CD8-positive, alpha-beta memory T cell (primary cell): ENCODE measurements around the gene LSM4. TPM values are rescaled to one million over a fixed set of nuclear protein-coding genes. Genes with fewer than 3 reads are reported as not detected.
"Not testable (repeated sequence)": the region's sequence is repeated elsewhere in the genome, so short reads cannot be mapped to it uniquely, and the experiment has no call there.

Experiments
- CTCF ChIA-PET: fragments of 350-600 bp; sonication (Branson Sonifier 250); formaldehyde crosslinking; loops from one replicate; lab custom pipeline; 2021; ENCODE audit warnings: antibody characterized with exemption; lab: Charles Lee
- POLR2A ChIA-PET: fragments of 350-600 bp; sonication (Branson Sonifier 250); formaldehyde crosslinking; loops from one replicate; lab custom pipeline; 2021; ENCODE audit warnings: antibody characterized with exemption; lab: Charles Lee
- DNase-seq, 5 donors: peaks; one replicate each; pipeline versions ENCODE4 v3.0.0 to v3.0.0-alpha.2; 2020 to 2022; ENCODE audit warnings: mixed read lengths in 1 of 5
- H3K27ac ChIP-seq: one replicate; pipeline ENCODE4 v1.7.0; 2013; ENCODE audit warnings: low read depth, mild to moderate bottlenecking, low read length, moderate library complexity
- H3K27me3 ChIP-seq: 2 replicates; pipeline ENCODE4 v1.7.0; 2013; ENCODE audit warnings: low read length, mild to moderate bottlenecking; ENCODE audit not compliant: insufficient read depth, poor library complexity, severe bottlenecking
- H3K36me3 ChIP-seq: 2 replicates; pipeline ENCODE4 v1.7.0; 2013; ENCODE audit warnings: mild to moderate bottlenecking, low read length, moderate library complexity; ENCODE audit not compliant: insufficient read depth
- H3K4me1 ChIP-seq: 2 replicates; pipeline ENCODE4 v1.7.0; 2013; ENCODE audit warnings: mild to moderate bottlenecking, low read length, moderate library complexity; ENCODE audit not compliant: insufficient read depth
- H3K4me3 ChIP-seq: 2 replicates; pipeline ENCODE4 v1.7.0; 2013; ENCODE audit warnings: mild to moderate bottlenecking, low read length
- H3K9me3 ChIP-seq: 2 replicates; pipeline ENCODE4 v1.7.0; 2013; ENCODE audit warnings: mild to moderate bottlenecking, low read length
- H3K27ac Mint-ChIP-seq, 8 donors: one replicate each; pipeline ENCODE4 v1.8.0; 2020 to 2021; ENCODE audit warnings: mixed read lengths in 8 of 8, mild to moderate bottlenecking in 6 of 8, inconsistent platforms in 3 of 8, moderate library complexity in 3 of 8
- H3K27me3 Mint-ChIP-seq, 2 donors: one replicate each; pipeline ENCODE4 v1.8.0; 2020 to 2021; ENCODE audit warnings: mixed read lengths in 2 of 2, mild to moderate bottlenecking in 1 of 2, moderate library complexity in 1 of 2
- H3K36me3 Mint-ChIP-seq, 3 donors: one replicate each; pipeline ENCODE4 v1.8.0; 2020 to 2021; ENCODE audit warnings: mixed read lengths in 3 of 3, inconsistent platforms in 1 of 3, mild to moderate bottlenecking in 1 of 3
- H3K4me1 Mint-ChIP-seq, 3 donors: one replicate each; pipeline ENCODE4 v1.8.0; 2020 to 2021; ENCODE audit warnings: mixed read lengths in 3 of 3, inconsistent platforms in 1 of 3, mild to moderate bottlenecking in 1 of 3
- H3K4me3 Mint-ChIP-seq, 7 donors: one replicate each; pipeline ENCODE4 v1.8.0; 2020 to 2021; ENCODE audit warnings: mixed read lengths in 7 of 7, mild to moderate bottlenecking in 6 of 7, moderate library complexity in 4 of 7, inconsistent platforms in 2 of 7
- H3K9me3 Mint-ChIP-seq, 5 donors: one replicate each; pipeline ENCODE4 v1.8.0; 2020 to 2022; ENCODE audit warnings: mixed read lengths in 5 of 5, mild to moderate bottlenecking in 3 of 5, moderate library complexity in 2 of 5, inconsistent platforms in 1 of 5
- polyA plus RNA-seq: library from polyadenylated mRNA; unstranded; fragments of 300-500 nt; fragmentation: Illumina TruSeq; gene quantifications from one replicate; pipeline ENCODE4 v1.2.3, GENCODE V29; 2021
- total RNA-seq, 2 experiments: library from RNA; stranded (reverse); gene quantifications; one replicate each; pipeline ENCODE4 v1.2.3, GENCODE V29; 2021

Gene LSM4
- total RNA-seq = 100 to 1,000 TPM; 351 to 373 TPM
- polyA plus RNA-seq = 154 TPM

DNA sequence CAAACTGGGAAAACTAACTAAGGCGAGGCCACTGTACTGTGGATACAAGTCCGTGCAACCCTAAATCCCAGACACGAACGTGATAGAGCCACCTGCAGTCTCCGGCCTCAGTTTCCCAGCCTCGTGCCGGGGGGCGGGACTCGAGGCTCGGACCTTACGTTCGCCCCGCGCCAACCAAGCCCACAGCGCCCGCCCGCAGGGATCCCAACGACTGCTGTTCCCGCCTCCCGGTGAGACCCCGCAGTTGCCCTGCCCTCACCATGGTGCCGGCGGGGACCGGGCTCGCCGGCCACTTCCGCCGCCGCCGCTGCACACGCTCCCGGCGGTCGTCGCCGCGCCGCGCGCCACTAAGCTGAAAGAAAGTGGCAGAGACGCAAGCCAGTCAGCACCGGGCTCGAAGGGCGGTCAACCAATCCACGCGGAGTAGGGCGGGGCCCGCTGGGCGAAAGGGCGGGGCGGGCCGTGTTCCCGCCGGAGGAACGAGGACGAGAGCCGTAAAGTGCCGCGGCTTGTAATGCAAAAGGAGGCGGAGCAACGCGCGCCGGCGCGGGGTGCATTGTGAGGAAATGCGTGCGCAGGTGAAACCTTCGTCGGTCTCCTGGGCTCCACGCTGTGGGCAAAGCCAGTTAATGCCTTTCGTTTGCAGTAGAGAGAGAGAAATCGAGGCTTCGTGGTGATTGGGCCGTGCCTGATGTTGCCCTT is at the start of gene LSM4:
Gene LSM4 (minus strand): TSS at position 318 of the 702 bp plus-strand sequence. CDS start 56 bp downstream, at position 262.
- H3K27ac Mint-ChIP-seq = peak within 1 kb of the TSS; percentile 89 to 98 (median 98)
- H3K4me1 Mint-ChIP-seq = peaks cover 45 to 58% (median 53%) of the 10 kb centered on the region in 3 donors

DNA sequence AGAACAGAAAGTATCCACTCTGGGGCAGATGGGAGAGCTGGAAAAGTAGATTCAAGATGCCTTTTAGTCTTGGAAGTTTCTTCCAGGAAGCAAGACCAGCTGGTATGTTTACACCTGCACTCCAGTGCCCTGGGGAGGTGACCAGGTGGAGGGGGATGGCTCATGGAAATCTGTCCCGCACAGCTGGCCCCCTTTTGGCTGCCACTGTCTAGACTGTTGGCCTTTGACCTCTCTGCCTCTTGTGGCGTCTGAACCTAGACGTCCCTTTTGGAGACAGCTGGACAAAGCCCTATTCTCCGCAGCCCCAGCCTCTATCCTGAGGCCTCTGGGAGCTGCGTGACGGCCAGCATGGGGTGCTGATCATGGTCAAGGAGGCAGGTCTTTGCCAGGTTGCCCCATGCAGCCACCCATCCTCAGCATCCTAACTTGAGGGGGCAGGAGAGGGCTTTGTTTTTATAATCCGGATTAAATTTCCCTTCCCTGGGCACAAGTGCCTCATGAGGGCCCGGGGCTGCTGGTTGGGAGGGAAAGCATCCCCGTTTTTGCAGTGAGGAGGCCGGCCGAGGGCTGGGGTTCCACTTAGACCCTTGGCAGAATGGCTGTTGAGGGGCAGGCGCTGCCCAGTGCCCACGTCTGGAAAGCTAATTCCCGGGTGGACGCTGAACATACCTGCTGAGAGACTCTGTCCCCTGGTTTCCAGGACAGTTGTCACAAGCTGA is 45.8 kb upstream of the LSM4 start:
- CTCF ChIA-PET = interaction anchor here (1.3 to 1.8 kb wide), 2 partner anchors 20 to 89 kb away, joined by 3 to 7 read pairs; no protein-coding TSS in a partner anchor
- no peak overlapping the region for H3K4me3 Mint-ChIP-seq

More for the DNA sequence above, at the start of gene LSM4:
- Histone ChIP-seq H3K9me3 (no peaks in the 10 kb centered on the region), H3K27ac (peak within 1 kb of the TSS; percentile 91), H3K4me3 (peak within 1 kb of the TSS; percentile 88), H3K4me1 (peaks cover 57% of the 10 kb centered on the region), H3K36me3 (no peaks in the 10 kb centered on the region), H3K27me3 (no peaks in the 10 kb centered on the region)
- Mint-ChIP-seq H3K9me3 (no peaks in the 10 kb centered on the region), H3K27me3 (no peaks in the 10 kb centered on the region), H3K4me3 (peak within 1 kb of the TSS; percentile 78 to 91 (median 83)), H3K36me3 (no peaks in the 10 kb centered on the region)
- CTCF ChIA-PET = interaction anchor here (0.6 to 13.4 kb wide), 12 partner anchors 12 to 192 kb away, joined by 3 to 299 read pairs (median 4); partner anchors contain the start of genes IQCN and JUND
- POLR2A ChIA-PET = interaction anchor here (0.6 to 3.7 kb wide), 8 partner anchors 10 to 130 kb away, joined by 3 to 240 read pairs (median 5); partner anchors contain the start of genes JUND, MPV17L2 and PGPEP1
- DNase-seq = peak; percentile 99 to 100 (median 99)

DNA sequence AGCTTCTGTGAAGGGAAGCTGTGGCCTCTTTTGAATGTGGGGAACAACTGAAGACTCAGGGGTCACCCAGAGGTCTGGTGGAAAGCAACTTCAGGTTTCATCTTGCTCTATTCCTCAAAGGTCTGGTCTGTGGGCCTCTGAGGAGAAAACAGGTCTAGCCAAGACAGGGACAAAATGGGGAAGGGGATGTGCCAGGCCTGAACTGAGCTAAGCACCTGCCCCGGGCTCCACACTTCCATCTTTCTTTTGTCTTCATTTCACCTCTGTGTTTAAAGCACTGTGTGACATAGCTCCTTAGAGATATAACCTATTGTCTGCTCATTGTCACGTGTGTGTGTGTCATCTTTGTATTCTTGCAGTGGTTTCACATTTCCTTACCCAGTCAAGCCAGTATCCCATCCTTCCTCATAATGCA is 43.2 kb upstream of the LSM4 start:
- DNase-seq = no peak
- Histone ChIP-seq H3K27me3 (no peaks in the 10 kb centered on the region), H3K4me3 (no peak overlapping the region), H3K27ac (peak overlapping the region; percentile 67), H3K4me1 (no peaks in the 10 kb centered on the region), H3K9me3 (no peaks in the 10 kb centered on the region), H3K36me3 (no peaks in the 10 kb centered on the region)
- no peaks in the 10 kb centered on the region for H3K9me3 Mint-ChIP-seq
- POLR2A ChIA-PET = no interaction called here
- no peak overlapping the region for H3K27ac Mint-ChIP-seq
- H3K4me3 Mint-ChIP-seq = no peak overlapping the region
- H3K36me3 Mint-ChIP-seq = peaks cover 7 to 53% (median 12%) of the 10 kb centered on the region in 3 donors
- H3K4me1 Mint-ChIP-seq = no peaks in the 10 kb centered on the region
- no peaks in the 10 kb centered on the region for H3K27me3 Mint-ChIP-seq
- CTCF ChIA-PET = interaction anchor here (1.5 kb wide), 1 partner anchor 25 kb away, joined by 3 read pairs; no protein-coding TSS in a partner anchor

More for the DNA sequence above, 45.8 kb upstream of the LSM4 start:
- Mint-ChIP-seq H3K9me3 (no peaks in the 10 kb centered on the region), H3K27ac (no peak overlapping the region), H3K27me3 (no peaks in the 10 kb centered on the region), H3K4me1 (peaks cover 3 to 4% (median 3%) of the 10 kb centered on the region in 3 donors), H3K36me3 (peaks cover 4 to 35% (median 8%) of the 10 kb centered on the region in 3 donors)
- Histone ChIP-seq H3K9me3 (no peaks in the 10 kb centered on the region), H3K36me3 (no peaks in the 10 kb centered on the region), H3K27me3 (no peaks in the 10 kb centered on the region), H3K4me1 (peaks cover 3% of the 10 kb centered on the region), H3K27ac (peak overlapping the region; percentile 61), H3K4me3 (no peak overlapping the region)
- DNase-seq = no peak
- POLR2A ChIA-PET = no interaction called here

DNA sequence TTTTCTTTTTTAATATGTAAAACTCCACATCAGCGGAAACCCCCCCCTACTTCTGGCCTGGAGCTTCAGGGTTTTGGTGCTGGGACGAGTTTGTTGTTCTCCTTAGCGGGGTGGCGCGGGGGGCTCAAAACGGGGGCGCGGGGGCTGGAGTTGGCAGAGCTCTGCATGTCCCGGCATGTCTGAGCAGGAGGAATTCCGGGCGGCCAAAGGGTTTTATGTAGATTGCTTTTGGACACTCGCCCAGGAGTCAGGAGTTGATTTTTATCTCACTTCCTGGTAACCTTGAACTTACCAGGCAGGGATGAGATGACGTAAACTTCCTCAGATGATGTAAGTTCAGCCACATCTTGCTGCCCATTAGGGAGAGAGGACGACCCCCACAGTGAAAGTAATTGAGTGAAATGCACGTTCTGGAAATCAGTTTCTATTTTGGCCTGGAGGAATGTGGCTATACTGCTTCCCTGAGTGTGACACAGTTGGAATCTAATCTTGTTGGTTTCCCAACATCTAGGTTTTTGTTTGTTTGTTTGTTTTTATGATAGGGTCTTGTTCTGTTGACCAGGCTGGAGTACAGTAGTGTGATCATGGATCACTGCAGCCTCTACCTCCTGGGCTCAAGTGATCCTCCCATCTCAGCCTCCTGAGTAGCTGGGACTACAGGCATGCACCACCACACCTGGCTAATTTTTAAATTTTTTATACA is 42.1 kb upstream of the LSM4 start:
- Histone ChIP-seq H3K4me1 (no peaks in the 10 kb centered on the region), H3K4me3 (no peak overlapping the region), H3K27me3 (no peaks in the 10 kb centered on the region), H3K27ac (peak overlapping the region; percentile 67), H3K9me3 (no peaks in the 10 kb centered on the region), H3K36me3 (no peaks in the 10 kb centered on the region)
- ChIA-PET POLR2A (interaction anchor here (1.1 kb wide), 1 partner anchor 8 kb away, joined by 3 read pairs; no protein-coding TSS in a partner anchor), CTCF (interaction anchor here (1.0 kb wide), 1 partner anchor 23 kb away, joined by 4 read pairs; no protein-coding TSS in a partner anchor)
- Mint-ChIP-seq H3K9me3 (no peaks in the 10 kb centered on the region), H3K4me1 (no peaks in the 10 kb centered on the region), H3K4me3 (no peak overlapping the region), H3K36me3 (peaks cover 7 to 54% (median 12%) of the 10 kb centered on the region in 3 donors), H3K27ac (peak overlapping the region in 1 of 8 donors; percentile 38), H3K27me3 (no peaks in the 10 kb centered on the region)
- DNase-seq = no peak

DNA sequence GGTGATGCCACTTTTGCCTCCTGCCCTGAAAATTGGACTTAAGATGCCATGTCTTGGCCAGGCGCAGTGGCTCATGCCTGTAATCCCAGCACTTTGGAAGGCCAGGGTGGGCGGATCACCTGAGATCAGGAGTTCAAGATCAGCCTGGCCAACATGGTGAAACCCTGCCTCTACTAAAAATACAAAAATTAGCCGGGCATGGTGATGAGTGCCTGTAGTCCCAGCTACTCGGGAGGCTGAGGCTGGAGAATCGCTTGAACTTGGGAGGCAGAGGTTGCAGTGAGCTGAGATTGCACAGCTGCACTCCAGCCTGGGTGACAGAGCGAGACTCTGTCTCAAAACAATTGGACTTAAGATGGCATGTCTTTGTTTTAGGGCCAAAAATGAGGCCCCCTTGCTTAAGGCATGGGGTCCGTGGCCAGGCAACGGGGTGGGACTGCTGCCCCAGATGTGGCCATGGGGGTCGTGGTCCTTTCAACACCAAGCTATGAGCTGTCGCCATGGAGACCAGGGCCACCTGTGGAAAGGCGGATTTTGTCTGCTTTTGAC is 41.5 kb upstream of the LSM4 start:
- H3K4me1 ChIP-seq, H3K4me1 Mint-ChIP-seq, H3K4me3 Mint-ChIP-seq, H3K36me3 ChIP-seq, H3K27ac Mint-ChIP-seq, H3K27me3 ChIP-seq, H3K9me3 ChIP-seq, H3K4me3 ChIP-seq, DNase-seq, H3K27me3 Mint-ChIP-seq, H3K9me3 Mint-ChIP-seq: not testable (repeated sequence)
- ChIA-PET POLR2A (interaction anchor here (1.1 kb wide), 1 partner anchor 9 kb away, joined by 3 read pairs; no protein-coding TSS in a partner anchor), CTCF (interaction anchor here (1.0 kb wide), 1 partner anchor 24 kb away, joined by 4 read pairs; no protein-coding TSS in a partner anchor)
- peaks cover 10 to 60% (median 15%) of the 10 kb centered on the region in 3 donors for H3K36me3 Mint-ChIP-seq
- H3K27ac ChIP-seq = peak overlapping the region; percentile 67

DNA sequence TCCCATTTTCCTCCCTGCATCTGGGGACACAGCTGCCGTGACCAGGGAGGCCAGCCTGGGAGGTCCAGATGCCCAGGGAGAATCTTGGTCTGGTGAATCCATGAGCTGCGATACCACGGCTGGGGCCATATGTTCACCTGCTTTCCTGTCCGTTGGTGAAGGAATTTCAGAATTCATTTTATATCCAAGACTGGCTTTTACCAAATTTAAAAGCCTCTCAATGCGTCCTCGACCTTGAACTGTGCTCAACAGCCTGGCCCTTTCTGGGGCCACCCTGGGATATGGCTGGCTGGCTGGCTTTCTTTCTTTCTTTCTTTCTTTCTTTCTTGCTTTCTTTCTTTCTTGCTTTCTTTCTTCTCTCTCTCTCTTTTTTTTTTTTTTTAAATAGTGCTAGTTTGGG is 40.9 kb upstream of the LSM4 start:
- Histone ChIP-seq H3K4me3 (no peak overlapping the region), H3K4me1 (no peaks in the 10 kb centered on the region), H3K36me3 (no peaks in the 10 kb centered on the region), H3K9me3 (no peaks in the 10 kb centered on the region), H3K27me3 (no peaks in the 10 kb centered on the region), H3K27ac (peak overlapping the region; percentile 67)
- CTCF ChIA-PET = interaction anchor here (0.8 kb wide), 1 partner anchor 9 kb away, joined by 3 read pairs; no protein-coding TSS in a partner anchor
- no peaks in the 10 kb centered on the region for H3K9me3 Mint-ChIP-seq
- H3K4me1 Mint-ChIP-seq = no peaks in the 10 kb centered on the region
- H3K27me3 Mint-ChIP-seq = peaks cover 0 to 1% of the 10 kb centered on the region in 2 donors
- DNase-seq = no peak
- no peak overlapping the region for H3K4me3 Mint-ChIP-seq
- peaks cover 13 to 66% (median 15%) of the 10 kb centered on the region in 3 donors for H3K36me3 Mint-ChIP-seq
- POLR2A ChIA-PET = no interaction called here
- H3K27ac Mint-ChIP-seq = peak overlapping the region in 1 of 8 donors; percentile 50

DNA sequence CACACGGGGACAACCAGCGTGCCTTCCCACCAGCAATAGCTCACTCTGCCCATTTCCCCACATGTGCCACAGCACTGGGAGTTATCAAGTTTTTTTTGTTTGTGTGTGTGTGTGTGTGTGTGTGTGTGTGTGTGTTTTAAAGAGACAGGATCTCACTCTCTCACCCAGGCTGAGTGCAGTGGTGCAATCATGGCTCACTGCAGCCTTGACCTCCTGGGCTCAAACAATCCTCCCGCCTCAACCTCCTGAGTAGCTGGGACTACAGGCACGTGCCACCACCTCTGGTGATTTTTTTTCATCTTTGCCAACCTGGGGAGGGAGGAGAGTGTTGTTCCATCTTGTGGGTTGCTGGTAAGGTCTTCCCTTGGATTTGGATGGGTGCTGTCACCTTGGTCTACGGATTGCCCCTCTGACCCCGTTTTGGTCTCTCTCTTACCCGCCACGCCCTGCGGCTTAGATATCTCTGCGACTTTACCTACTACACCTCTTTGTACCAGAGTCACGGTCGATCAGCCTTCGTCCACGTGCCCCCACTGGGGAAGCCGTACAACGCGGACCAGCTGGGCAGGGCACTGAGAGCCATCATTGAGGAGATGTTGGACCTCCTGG is 40.2 kb upstream of the LSM4 start:
- Mint-ChIP-seq H3K27me3 (peaks cover 0 to 1% of the 10 kb centered on the region in 2 donors), H3K4me3 (no peak overlapping the region), H3K36me3 (peaks cover 14 to 71% (median 15%) of the 10 kb centered on the region in 3 donors), H3K27ac (no peak overlapping the region), H3K9me3 (no peaks in the 10 kb centered on the region), H3K4me1 (no peaks in the 10 kb centered on the region)
- no peaks in the 10 kb centered on the region for H3K36me3 ChIP-seq
- no peaks in the 10 kb centered on the region for H3K27me3 ChIP-seq
- POLR2A ChIA-PET = no interaction called here
- peak overlapping the region; percentile 67 for H3K27ac ChIP-seq
- CTCF ChIA-PET = interaction anchor here (0.8 to 1.5 kb wide), 3 partner anchors 8 to 84 kb away, joined by 3 to 4 read pairs (median 3); no protein-coding TSS in a partner anchor
- DNase-seq = no peak
- H3K9me3 ChIP-seq = no peaks in the 10 kb centered on the region
- H3K4me1 ChIP-seq = no peaks in the 10 kb centered on the region
- H3K4me3 ChIP-seq = no peak overlapping the region
